Sciatic nerve (tissue), 2 donors: ENCODE results near the gene TMX2. TPM values are rescaled to one million over a fixed set of nuclear protein-coding genes. Genes with fewer than 3 reads are reported as not detected.
A peak's percentile ranks its signal among the peaks of the same experiment; 100 is the strongest.

ENCODE experiments used
- ATAC-seq: fragments of 200-7000 bp; cut with Tn5 transposase; one replicate; pipeline ENCODE4 v1.9.1; 2020; ENCODE audit warnings: mild to moderate bottlenecking, moderate library complexity
- DNase-seq: peaks from one replicate; pipeline ENCODE4 v3.0.0-alpha.2; 2020; ENCODE audit warnings: low spot score
- intact Hi-C: fragments of 100-400 bp; cut with DNase I; formaldehyde crosslinking; loops from one replicate; pipeline ENCODE4 v1.14.2; 2022
- total RNA-seq: library from RNA; stranded (reverse); fragmentation: NEBNext Ultra II Directional; extraction: Animal tissue kit (Norgen Biotek cat#: 25700); gene quantifications from one replicate; pipeline ENCODE4 v1.2.1, GENCODE V29; 2021
- donor health status: DM: no; HTN: no; CAD: no.
- donor health status: DM: no; HTN: no; CAD: no.

Gene TMX2
- total RNA-seq, 1 donor from 2014 or later: 56.9 TPM

DNA sequence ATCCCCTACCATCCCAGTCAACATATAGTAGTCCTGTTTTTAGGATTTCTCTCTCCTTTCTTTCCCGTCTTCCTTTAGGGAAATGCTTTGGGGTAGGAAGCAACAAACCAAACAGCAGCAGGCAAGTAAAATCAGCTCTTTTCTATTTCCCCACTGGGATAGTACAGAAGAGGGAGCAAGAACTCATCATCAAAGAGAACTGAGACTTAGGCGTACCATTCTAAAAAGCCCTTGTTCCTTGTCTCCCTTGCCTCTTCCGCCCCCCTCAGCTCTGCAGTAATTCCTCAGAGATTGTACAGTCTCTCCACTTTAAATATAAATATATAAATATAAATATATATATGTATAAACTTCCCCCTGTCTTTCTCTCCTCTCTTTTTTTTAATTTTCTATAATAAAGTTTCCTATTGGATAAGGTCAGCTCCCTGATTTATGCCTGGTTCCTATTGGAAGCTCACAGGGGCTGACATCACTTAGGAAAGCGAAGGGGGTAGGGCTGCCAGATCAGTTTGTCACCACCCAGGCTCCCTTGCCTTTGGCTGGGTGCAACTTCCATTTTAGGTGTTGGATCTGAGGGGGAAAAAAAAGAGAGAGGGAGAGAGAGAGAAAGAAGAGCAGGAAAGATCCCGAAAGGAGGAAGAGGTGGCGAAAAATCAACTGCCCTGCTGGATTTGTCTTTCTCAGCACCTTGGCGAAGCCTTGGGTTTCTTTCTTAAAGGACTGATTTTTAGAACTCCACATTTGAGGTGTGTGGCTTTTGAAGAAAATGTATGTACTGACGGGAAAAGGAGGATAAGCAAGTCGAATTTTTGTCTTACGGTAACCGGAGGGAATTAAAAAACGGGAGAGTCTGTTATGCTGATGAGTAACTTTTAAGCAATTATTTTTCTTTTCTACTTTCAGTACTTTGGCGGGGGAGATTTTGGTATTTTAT, 49.2 kb downstream of the TMX2 start, which contains the start of gene CTNND1:
Gene CTNND1, plus strand, starts transcription at position 502 of the 934 bp plus-strand sequence. CDS start 29,677 bp downstream, outside the sequence.
- DNase-seq (peak; percentile 88), ATAC-seq (peak; percentile 100)
- intact Hi-C loops: no loop called here

DNA sequence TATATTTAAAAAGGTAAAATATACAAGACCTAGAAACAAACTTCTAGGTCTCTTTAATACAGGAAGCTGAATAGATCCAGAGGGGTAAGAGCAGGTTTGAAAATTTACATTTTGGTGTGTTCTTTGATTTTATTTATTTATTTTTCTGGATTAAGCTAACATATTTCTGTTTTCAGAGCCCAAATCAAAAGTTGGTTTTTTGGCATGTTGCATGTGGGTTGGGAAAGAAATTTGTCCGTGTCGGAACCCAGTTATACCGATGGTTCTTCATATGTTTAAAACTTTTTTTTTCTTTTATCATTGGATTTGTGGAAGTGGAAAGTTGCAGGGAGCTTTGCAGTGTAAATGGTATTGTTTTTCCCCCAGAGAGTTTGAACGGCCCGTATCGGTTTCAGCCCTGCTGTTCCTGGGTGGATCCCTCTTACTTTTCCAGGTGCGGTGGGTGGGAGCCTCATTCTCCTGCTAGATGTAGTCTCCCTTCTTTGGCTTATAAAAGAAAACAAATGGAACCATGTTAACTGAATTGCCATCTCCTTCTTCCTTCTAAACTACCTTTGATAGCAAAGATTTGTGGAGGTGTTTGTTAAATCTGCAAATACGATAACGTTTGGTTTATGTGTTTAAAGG, 50.0 kb downstream of the TMX2 start:
- intact Hi-C loops: no loop called here
- no peak for DNase-seq
- ATAC-seq: peak; percentile 25

DNA sequence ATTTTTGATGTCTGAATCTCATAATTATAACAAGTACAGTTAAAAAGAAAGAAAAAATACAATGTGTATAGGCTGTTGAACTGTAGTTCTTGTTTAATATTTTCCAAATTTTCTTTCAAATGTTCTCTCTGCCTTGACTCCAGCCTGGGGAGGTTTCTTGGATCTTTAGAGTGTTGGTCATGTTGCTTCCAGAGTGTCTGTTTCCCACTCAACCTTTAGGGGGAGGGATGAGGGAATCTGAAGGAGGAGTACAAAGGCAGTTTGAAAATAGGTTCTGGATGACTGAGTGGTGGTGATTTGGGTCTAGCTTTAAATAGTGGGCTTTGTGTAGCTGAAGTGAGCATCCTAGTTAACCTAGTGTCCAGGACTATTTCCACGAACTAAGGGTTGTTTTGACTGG, 51.2 kb downstream of the TMX2 start:
- intact Hi-C loops: no loop called here
- peak; percentile 52 for ATAC-seq

DNA sequence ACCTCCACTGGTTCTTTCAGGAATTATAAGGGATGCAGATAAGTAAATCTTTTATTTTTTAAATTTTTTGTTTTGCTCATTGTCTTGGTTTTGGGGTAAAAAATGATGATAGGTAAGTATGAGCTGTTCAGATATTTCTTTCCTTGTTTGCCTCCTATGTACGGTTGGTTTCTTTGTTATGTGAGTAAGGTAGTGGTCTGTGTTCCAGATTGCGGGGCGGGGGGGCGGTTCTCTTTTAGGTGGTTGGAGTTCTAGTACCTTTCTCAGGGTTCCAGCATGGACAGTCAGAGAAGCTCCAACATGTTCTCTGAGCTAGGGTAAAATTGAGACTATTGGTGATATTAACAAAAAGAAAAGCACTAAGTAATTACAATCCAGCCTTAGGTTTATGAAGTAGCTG, 51.6 kb downstream of the TMX2 start:
- no peak for DNase-seq
- ATAC-seq: no peak
- intact Hi-C loops: no loop called here

More for the DNA sequence above, 51.2 kb downstream of the TMX2 start:
- no peak for DNase-seq

DNA sequence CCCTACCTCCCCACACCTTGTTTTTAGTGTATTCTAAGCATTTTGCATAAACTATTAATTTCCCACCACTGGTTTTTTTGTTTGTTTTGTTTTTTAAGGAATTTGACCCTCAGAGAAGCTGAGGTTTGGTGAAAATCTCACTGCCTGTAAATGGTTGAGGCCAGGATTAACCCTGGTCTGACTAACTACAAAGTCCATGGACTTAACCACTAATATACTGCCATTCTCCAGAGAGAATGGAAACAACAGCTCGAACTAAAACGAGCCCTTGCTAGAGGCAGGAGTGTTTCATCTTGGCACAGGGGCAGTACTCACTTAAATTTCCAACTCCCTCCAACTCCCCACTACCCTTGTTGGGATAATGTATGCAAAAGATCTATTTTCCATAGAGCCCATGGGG, 52.2 kb downstream of the TMX2 start:
- intact Hi-C loops: no loop called here
- ATAC-seq (no peak), DNase-seq (no peak)

DNA sequence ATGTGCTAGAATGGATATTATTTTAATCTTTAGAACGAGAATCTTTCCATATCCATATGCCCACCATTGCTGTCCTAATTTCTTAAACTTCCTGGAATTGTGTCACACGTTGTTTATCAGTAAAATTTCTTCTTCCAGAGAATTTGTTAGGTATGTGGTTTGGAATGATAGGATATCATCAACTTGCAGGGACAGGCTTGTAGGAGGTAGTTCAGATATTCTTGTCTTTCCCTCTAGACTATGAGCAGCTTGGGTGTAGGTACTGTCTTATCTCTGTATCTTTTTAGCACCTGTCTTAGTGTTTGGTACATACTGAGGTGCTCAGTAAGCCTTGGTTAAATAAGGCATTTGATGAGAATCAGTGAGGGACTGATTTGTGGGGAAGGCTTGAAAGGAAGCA, 52.6 kb downstream of the TMX2 start:
- intact Hi-C loops: no loop called here
- ATAC-seq: no peak
- DNase-seq: no peak

DNA sequence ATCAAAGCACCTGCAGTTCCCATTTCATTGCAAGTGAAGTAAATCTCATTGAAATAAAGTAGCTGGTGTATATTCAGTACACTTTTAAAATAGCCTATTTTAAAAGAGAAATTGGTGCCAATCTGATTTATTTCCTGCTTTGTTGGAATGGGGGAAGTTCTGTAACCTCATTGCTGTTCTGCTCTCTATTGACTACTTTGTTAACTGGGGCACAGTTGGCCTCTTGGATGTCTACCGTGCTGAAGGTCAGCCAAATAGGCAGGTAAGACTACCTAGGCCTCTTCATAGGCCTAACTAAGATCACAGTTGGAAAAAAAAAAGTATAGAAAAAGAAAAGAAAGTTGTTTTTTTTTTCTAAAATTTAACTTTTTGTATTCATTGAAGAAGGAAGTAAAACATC, 58.4 kb downstream of the TMX2 start:
- no peak for ATAC-seq
- DNase-seq: no peak
- intact Hi-C loops: no loop called here

DNA sequence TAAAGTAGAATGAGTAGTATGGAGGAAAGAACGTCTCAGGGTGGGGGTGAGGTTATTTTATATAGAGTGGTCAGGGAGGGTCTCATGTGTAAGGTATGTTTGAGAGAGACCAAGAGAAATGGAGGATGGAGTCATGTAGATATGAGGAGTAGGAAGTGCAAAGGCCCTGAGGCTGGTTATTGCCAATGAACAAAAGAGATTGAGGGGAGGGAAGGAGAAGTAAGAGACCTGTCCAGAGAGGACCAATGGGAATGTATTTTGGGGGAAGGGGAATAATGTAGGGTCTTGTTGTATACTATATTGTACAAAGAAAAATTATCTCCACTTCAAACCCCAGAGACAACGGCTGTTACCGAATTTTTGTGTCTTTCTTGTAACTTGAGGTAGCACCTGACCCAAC, 59.0 kb downstream of the TMX2 start:
- intact Hi-C loops: no loop called here
- DNase-seq (no peak), ATAC-seq (no peak)

DNA sequence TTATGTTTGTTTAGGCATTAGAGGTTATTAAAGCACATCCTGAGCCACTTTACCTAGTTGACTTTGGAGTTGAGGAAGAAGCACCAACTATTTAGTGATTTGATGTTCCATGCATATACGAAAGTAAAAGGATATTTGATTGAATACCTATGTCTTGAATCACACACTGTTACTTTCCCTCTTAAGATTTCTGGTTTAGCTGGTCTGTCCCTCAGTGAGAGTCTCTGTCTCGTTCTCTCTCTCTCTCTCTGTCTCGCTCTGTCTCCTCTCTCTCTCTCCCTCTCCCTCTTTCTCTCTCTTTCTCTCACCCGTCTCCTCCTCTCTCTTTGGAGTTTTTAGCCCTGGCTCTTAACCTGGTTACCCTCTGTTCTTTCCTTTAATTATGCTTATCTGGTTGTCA, 60.2 kb downstream of the TMX2 start:
- DNase-seq (no peak), ATAC-seq (no peak)
- intact Hi-C loops: no loop called here

DNA sequence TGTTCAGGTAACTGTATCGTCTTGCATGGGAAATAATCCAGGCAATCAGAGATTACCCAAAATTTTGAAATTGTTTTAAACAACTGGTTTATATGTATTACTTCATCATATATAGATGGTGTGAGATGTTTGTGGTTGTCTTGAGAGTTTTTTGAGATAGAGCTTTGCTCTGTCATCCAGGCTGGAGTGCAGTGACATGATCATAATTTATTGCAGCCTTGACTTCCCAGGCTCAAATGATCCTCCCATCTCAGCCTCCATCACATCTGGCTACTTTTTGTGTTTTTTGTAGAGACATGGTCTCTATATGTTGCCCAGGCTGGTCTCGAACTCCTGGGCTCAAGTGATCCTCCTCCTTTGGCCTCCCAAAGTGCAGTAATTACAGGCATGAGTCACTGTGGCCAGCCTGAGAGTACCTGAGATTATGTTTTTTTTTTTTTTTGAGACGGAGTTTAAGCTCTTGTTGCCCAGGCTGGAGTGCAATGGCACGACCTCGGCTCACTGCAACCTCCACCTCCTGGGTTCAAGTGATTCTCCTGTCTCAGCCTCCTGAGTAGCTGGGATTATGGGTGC, 60.7 kb downstream of the TMX2 start:
- intact Hi-C loops: no loop called here
- DNase-seq: no peak

DNA sequence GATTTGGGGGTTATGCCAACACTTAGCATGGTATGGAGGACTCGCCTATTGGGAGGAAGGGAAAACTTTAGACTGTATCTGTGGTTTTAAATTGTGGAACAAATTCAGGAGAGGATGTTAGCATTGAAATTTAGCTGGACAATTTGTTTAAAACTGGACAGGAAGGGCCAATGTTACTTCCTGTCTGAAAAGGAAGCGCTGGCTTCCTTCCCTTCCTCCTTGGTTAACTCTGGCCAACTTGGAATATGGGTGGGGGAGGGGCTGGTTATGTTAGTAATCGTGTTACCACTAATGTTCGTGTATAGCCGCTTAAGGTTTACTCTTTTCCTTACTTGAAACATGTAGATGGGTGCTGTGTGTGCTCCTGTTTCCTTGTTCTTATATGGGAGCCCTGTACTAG, 63.1 kb downstream of the TMX2 start:
- intact Hi-C loops: no loop called here
- DNase-seq: no peak
- no peak for ATAC-seq

More for the DNA sequence above, 60.7 kb downstream of the TMX2 start:
- no peak for ATAC-seq

DNA sequence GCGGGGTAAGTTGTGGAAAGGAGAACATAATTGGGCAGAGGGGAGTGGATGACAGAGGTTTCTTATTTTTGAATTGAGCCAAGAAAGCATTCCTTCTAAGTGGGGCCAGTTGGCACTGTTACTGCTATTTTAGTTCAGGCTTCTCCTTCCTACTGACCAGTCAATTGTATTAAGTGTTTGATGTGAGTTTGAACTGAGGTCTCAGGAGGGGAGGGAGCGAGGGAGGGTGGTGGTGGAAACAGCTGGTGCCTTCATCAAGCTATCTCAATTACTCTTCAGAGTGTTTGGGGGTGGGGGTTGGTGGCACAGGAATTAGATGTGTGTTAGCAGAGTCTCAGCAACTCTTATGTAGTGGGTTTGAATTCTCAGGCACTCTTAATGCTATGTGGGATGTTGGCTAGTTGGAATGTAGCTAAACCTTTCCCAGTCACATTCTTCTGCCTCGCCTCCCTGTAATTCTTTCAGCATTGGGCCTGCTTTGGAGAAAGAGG, 63.7 kb downstream of the TMX2 start:
- no peak for DNase-seq
- intact Hi-C loops: no loop called here
- ATAC-seq: no peak

DNA sequence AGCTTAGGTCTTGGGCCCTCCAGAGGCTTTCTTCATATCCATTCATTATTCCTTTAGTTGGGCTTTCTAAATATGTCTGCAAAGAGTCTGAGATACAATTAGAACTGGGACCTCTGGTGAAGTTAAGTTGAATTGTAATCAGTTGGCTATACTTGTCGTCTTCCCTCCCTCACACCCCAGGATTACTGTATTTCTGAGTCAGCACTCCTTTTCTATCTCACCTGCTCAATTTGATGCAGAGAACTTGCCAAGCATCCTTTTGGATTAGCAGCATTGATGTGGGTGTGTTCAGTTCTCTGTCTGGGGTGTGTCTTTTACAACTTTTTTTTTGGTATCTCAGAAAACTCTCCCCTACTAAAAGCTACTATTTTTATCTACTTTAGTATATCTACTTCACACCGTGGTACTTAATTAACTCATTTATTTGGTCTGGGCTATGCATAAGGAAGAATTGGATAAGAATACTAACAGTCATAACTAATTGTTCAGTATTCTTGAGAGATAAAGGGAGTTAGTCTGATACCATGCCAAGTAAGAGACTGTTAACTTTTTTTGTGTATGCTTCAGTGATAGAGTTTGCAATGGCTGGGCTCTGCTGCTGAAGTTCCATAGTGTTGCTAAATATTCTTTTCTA, 64.3 kb downstream of the TMX2 start:
- no peak for ATAC-seq
- no peak for DNase-seq
- intact Hi-C loops: no loop called here

DNA sequence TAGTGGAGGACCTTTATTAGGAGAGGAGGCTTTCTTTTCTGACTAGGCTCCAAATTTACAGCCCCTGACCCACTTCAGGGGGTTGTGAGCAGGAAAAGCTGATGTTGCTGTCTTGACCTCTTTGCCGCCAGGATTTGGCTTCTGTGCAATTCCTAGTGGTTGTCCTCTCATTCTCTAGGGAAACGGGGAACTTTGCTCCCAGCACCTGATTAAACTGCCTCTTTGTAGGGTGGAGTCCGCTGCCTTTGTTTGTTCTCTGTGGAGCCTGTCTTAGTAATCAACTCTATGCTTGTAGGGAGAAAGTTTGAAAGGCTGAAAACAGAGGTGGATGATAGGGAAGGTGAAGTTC, 65.5 kb downstream of the TMX2 start:
- peak; percentile 42 for ATAC-seq
- no peak for DNase-seq
- intact Hi-C loops: no loop called here

DNA sequence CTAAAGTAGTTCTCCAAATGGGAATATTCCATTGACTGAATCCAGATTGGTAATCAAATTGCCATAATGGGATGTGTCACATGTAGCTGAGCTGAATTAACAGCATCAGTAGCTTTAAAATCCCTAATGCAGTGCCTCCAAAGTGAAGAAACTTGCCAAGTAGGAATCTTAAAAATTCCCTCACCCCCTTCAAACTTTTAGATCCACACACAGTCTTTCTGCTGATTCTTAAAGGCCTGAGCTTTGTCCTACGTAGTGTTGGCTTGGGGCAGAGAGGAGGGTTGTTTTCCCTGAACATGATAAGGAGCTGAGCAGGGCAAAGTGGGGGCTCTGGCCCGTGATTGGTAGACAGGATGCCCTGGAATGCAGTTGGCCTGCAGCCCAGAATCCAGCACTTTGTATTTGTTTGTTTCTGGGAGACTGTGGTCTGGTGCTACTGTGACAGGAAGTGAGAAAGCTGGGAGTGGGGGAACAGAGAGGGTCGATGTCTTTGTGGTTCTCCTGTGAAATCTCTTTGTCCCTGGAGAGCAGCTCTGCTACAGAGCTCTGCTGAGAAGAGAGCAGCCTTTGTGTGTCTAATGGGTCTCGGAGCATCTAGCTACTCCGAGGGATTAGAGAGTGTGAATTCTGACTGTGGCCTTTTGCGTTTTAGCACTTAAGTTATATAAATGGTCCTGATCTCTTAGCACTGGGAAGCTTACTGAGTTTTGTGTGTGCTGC, 66.1 kb downstream of the TMX2 start:
- intact Hi-C loops: no loop called here

DNA sequence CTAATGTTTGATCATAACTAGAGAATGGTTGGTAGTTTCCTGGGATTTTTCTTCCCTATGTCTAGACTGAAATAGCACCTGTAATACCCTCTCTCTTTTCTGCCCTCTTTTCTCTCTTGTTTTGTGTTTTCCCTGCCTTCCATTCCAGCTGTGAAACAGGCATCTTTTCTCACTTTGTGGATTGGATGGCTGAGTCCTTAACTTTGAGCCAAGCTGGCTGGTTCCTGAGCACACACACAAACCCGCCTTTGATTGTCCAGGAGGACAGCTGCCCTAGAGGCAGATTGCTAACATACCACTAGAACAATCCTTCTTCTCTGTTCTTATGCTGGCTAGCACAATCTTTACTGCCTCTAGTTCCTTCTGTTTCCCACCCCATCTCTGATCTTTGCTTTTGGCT, 66.9 kb downstream of the TMX2 start:
- DNase-seq (no peak), ATAC-seq (peak; percentile 76)
- intact Hi-C loops: no loop called here

More for the DNA sequence above, 66.1 kb downstream of the TMX2 start:
- DNase-seq (peak; percentile 91), ATAC-seq (peak; percentile 94)

DNA sequence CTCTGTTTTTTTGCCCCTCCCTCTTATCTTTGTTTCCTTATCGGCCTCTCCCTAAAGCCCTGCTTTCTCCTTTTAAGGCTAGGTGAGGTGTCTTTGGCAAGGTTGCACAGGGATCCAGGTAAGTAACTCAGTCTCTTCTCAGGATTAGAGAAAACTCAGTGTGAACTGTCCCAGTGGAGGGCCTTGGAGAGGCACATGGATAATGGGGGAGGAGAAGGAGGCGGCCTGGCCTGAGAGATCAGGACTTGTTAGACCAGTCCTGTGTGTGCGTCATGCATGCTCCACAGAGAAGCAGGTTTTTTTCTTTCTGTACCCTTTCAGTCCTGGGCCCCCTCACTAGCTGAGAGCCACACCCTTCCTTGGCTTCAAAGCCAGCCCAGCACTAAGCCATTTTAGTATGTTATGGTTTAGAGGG, 69.1 kb downstream of the TMX2 start:
- ATAC-seq: no peak
- intact Hi-C loops: no loop called here

DNA sequence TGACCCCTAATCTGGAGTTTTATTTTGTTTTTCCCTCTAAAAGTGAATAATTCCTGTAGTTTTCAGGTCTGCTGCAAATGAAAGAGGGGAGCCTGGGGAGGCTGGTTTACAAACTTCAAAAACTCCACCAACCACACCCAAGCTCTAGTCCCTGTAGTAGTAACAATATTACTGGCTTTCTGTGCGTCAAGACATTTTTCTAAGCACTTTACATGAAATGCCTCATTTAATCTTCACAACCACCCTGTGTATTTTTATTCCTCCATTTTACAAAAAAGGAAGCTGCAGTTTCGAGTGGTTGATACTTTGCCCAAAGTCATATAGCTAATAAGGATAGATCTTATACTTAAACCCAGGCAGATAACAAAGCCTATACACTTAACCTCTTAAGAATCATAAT, 72.7 kb downstream of the TMX2 start:
- DNase-seq (no peak), ATAC-seq (no peak)
- intact Hi-C loops: no loop called here

More for the DNA sequence above, 69.1 kb downstream of the TMX2 start:
- DNase-seq: no peak

DNA sequence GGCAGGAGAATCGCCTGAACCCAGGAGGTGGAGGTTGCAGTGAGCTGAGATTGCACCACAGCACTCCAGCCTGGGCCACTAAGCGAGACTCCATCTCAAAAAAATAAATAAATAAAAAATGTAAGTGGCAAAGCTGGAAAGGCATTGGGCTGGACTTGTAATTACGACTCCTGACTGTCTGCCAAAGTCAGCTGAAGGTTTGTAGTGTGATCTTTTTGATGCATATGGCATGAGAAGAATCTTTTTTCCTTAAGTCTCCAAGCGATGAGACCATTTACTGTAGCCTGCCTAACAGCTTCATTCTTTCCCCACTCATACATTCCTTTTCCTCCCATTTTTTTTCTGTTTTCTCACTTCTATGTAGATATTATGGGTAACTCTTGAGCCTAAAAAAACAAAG, 74.0 kb downstream of the TMX2 start:
- intact Hi-C loops: no loop called here
- no peak for DNase-seq
- no peak for ATAC-seq
